PC-9 (cell line): ENCODE data around the gene MYH7.

Experiments
- EZH2 ChIP-seq: fragments of 200-600 bp; sonication (generic); IDR thresholded peaks from 2 replicates; pipeline ENCODE4 v1.8.0; 2017; ENCODE audit warnings: antibody characterized with exemption, low read depth
- TF ChIP-seq, protein P1 (sequence below): fragments of 200-600 bp; sonication (generic); conservative IDR thresholded peaks from 2 replicates; pipeline ENCODE4 v1.6.1; 2017; ENCODE audit warnings: mixed run types, antibody characterized with exemption, mild to moderate bottlenecking, moderate library complexity

DNA sequence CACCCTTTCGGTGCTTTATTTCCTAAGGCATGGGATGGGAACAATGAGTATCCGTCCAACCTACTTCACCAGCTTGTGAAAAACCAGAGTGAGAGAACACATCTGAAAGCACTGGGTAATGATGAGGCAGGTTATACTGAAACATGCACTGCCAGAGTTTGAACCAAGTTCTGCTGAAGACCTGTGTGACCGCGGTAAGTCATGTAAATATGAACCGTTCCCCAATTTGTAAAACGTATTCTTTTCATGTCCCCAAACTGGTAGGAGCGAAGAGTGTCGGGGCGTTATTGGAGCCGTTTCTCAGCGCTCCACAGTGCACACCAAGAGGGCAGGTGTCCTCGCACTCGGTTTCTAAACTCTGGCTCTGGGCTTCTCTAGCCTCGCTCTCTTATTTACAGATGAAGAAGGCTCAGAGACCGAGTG lies 33.3 kb upstream of the MYH7 start:
- TF ChIP-seq, protein P1, sequence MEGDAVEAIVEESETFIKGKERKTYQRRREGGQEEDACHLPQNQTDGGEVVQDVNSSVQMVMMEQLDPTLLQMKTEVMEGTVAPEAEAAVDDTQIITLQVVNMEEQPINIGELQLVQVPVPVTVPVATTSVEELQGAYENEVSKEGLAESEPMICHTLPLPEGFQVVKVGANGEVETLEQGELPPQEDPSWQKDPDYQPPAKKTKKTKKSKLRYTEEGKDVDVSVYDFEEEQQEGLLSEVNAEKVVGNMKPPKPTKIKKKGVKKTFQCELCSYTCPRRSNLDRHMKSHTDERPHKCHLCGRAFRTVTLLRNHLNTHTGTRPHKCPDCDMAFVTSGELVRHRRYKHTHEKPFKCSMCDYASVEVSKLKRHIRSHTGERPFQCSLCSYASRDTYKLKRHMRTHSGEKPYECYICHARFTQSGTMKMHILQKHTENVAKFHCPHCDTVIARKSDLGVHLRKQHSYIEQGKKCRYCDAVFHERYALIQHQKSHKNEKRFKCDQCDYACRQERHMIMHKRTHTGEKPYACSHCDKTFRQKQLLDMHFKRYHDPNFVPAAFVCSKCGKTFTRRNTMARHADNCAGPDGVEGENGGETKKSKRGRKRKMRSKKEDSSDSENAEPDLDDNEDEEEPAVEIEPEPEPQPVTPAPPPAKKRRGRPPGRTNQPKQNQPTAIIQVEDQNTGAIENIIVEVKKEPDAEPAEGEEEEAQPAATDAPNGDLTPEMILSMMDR, result no peak
- no peak for TF ChIP-seq EZH2
